Esophagus muscularis mucosa (tissue), 4 donors: ENCODE results near the gene ADH7.

ENCODE experiments used
- CTCF ChIP-seq, 3 experiments: fragments of 200-600 bp in 2 of 3; fragments of 450-650 bp in 1 of 3; sonication (generic) in 2 of 3; IDR thresholded peaks; one replicate each; pipeline ENCODE4 v1.5.1; 2017 to 2019; ENCODE audit warnings: antibody characterized with exemption in 3 of 3, mild to moderate bottlenecking in 2 of 3, moderate library complexity in 1 of 3
- EP300 ChIP-seq: sonication (generic); formaldehyde crosslinking; IDR thresholded peaks from one replicate; pipeline ENCODE4 v1.6.1; 2017; ENCODE audit warnings: antibody characterized with exemption
- POLR2A ChIP-seq: fragments of 450-650 bp; IDR thresholded peaks from one replicate; pipeline ENCODE4 v1.6.1; 2017; ENCODE audit warnings: antibody characterized with exemption, moderate library complexity, mild to moderate bottlenecking, low read depth
- POLR2AphosphoS5 ChIP-seq, 2 donors: sonication (generic); formaldehyde crosslinking; IDR thresholded peaks; one replicate each; pipeline ENCODE4 v1.6.1; 2017; ENCODE audit warnings: antibody characterized with exemption in 2 of 2

- TF ChIP-seq CTCF (IDR thresholded peaks at IDR 0.05) = no peak
- TF ChIP-seq POLR2AphosphoS5 (IDR thresholded peaks at IDR 0.05) = no peak
- no peak for TF ChIP-seq POLR2A
- no peak for TF ChIP-seq EP300
These were observed 32.4 kb downstream of the ADH7 start for GRCh38 chr4:99402765-99403164.
